GM23338 (cell line): ENCODE data around the gene RNF150. TPM values are rescaled to one million over a fixed set of nuclear protein-coding genes. Genes with fewer than 3 reads are reported as not detected.

Experiments used
- ATAC-seq: fragments of 200-7000 bp; cut with Tn5 transposase; 3 replicates; pipeline ENCODE4 v1.9.1; 2020
- DNase-seq: peaks from one replicate; pipeline ENCODE4 v3.0.0-alpha.2; 2015; ENCODE audit warnings: low spot score
- H2AFZ ChIP-seq: fragments of 200-600 bp; sonication (generic); 2 replicates; pipeline ENCODE4 v1.8.0; 2016; ENCODE audit warnings: antibody characterized with exemption, mild to moderate bottlenecking, moderate library complexity
- H3F3A ChIP-seq: fragments of 200-600 bp; sonication (generic); replicated peaks from 2 replicates; pipeline ENCODE4 v1.8.0; 2017; ENCODE audit warnings: antibody characterized with exemption, mixed run types, low read depth
- H3K27ac ChIP-seq: fragments of 200-600 bp; sonication (generic); 2 replicates; pipeline ENCODE4 v1.6.1; 2016; ENCODE audit warnings: low read depth
- H3K27me3 ChIP-seq: fragments of 200-600 bp; sonication (generic); 2 replicates; pipeline ENCODE4 v1.8.0; 2016; ENCODE audit warnings: mild to moderate bottlenecking, mixed run types, moderate library complexity; ENCODE audit not compliant: insufficient read depth
- H3K36me3 ChIP-seq: fragments of 200-600 bp; sonication (generic); 2 replicates; pipeline ENCODE4 v1.8.0; 2016; ENCODE audit warnings: mild to moderate bottlenecking; ENCODE audit not compliant: insufficient read depth
- H3K4me1 ChIP-seq: fragments of 200-600 bp; sonication (generic); 2 replicates; pipeline ENCODE4 v1.8.0; 2016; ENCODE audit warnings: mild to moderate bottlenecking, moderate library complexity; ENCODE audit not compliant: insufficient read depth
- H3K4me2 ChIP-seq: fragments of 200-600 bp; sonication (generic); 2 replicates; pipeline ENCODE4 v1.7.1; 2017; ENCODE audit warnings: mixed run types
- H3K4me3 ChIP-seq: fragments of 200-600 bp; sonication (generic); 2 replicates; pipeline ENCODE4 v1.6.1; 2016; ENCODE audit warnings: mixed run types
- H3K79me2 ChIP-seq: fragments of 200-600 bp; sonication (generic); replicated peaks from 2 replicates; pipeline ENCODE4 v1.8.0; 2017; ENCODE audit warnings: mild to moderate bottlenecking; ENCODE audit not compliant: insufficient read depth
- H3K9me2 ChIP-seq: fragments of 200-600 bp; sonication (generic); 2 replicates; pipeline ENCODE4 v1.8.0; 2017; ENCODE audit not compliant: insufficient read depth
- H4K20me1 ChIP-seq: fragments of 200-600 bp; sonication (generic); replicated peaks from 2 replicates; pipeline ENCODE4 v1.8.0; 2017; ENCODE audit warnings: mild to moderate bottlenecking; ENCODE audit not compliant: insufficient read depth
- H3K27ac Mint-ChIP-seq: 2 replicates; pipeline ENCODE4 v1.8.0; 2020; ENCODE audit warnings: inconsistent platforms, mild to moderate bottlenecking, moderate library complexity, mixed read lengths
- H3K27me3 Mint-ChIP-seq: 3 replicates; pipeline ENCODE4 v1.8.0; 2022; ENCODE audit warnings: low read depth, mild to moderate bottlenecking, moderate library complexity, mixed read lengths, inconsistent platforms; ENCODE audit not compliant: insufficient read depth, poor library complexity
- H3K36me3 Mint-ChIP-seq: 3 replicates; pipeline ENCODE4 v1.8.0; 2021; ENCODE audit warnings: low read depth, mild to moderate bottlenecking, inconsistent platforms, moderate library complexity, mixed read lengths
- H3K4me1 Mint-ChIP-seq: 3 replicates; pipeline ENCODE4 v1.8.0; 2020; ENCODE audit warnings: mild to moderate bottlenecking, inconsistent platforms, mixed read lengths
- H3K4me3 Mint-ChIP-seq: 3 replicates; pipeline ENCODE4 v1.8.0; 2021; ENCODE audit warnings: moderate library complexity, mild to moderate bottlenecking, inconsistent platforms, mixed read lengths
- H3K9me3 Mint-ChIP-seq: 3 replicates; pipeline ENCODE4 v1.8.0; 2020; ENCODE audit warnings: moderate library complexity, mild to moderate bottlenecking, inconsistent platforms, mixed read lengths
- CREB1 ChIP-seq: fragments of 250-450 bp; sonication (Bioruptor Pico); IDR thresholded peaks from 2 replicates; pipeline ENCODE4 v1.5.0; 2020; ENCODE audit warnings: low read depth, mild to moderate bottlenecking, moderate library complexity
- EZH2 ChIP-seq: fragments of 200-600 bp; sonication (generic); IDR thresholded peaks from one replicate; pipeline ENCODE4 v1.8.0; 2017; ENCODE audit warnings: antibody characterized with exemption, mild to moderate bottlenecking, low read depth; ENCODE audit not compliant: unreplicated experiment
- EZH2phosphoT487 ChIP-seq: fragments of 200-600 bp; sonication (generic); IDR thresholded peaks from one replicate; pipeline ENCODE4 v1.8.1; 2018; ENCODE audit warnings: antibody characterized with exemption; ENCODE audit not compliant: unreplicated experiment
- JUNB ChIP-seq: IDR thresholded peaks from one replicate; pipeline ENCODE4 v1.6.1; 2016; ENCODE audit warnings: antibody characterized with exemption; ENCODE audit not compliant: unreplicated experiment
- NANOG ChIP-seq: IDR thresholded peaks from 2 replicates; pipeline ENCODE4 v1.6.1; 2016; ENCODE audit warnings: antibody characterized with exemption, borderline replicate concordance
- POLR2AphosphoS5 ChIP-seq: IDR thresholded peaks from 2 replicates; pipeline ENCODE4 v1.6.1; 2016; ENCODE audit warnings: antibody characterized with exemption, low read depth
- ZNF114 ChIP-seq: fragments of 250-450 bp; sonication (Bioruptor Pico); IDR thresholded peaks from 2 replicates; pipeline ENCODE4 v1.5.0; 2020; ENCODE audit warnings: mild to moderate bottlenecking, moderate library complexity
- ZNF331 ChIP-seq: fragments of 250-450 bp; sonication (Bioruptor Pico); IDR thresholded peaks from 2 replicates; pipeline ENCODE4 v1.5.0; 2020; ENCODE audit warnings: low read depth, mild to moderate bottlenecking, moderate library complexity
- polyA plus RNA-seq: library from polyadenylated mRNA; unstranded; fragments of >200 nt; fragmentation: Nextera tagmentation; extraction: Ambion mirVana; gene quantifications from 2 replicates; pipeline ENCODE4 v1.2.1, GENCODE V29; 2016
- total RNA-seq: library from RNA; depleted of rRNA; stranded (reverse); fragments of >200 nt; shearing (Covaris generic); gene quantifications from 2 replicates; pipeline ENCODE4 v1.2.3, GENCODE V29; 2014
- TF ChIP-seq, protein P1 (sequence below): IDR thresholded peaks from one replicate; pipeline ENCODE4 v1.6.1; 2018; ENCODE audit warnings: antibody characterized with exemption; ENCODE audit not compliant: unreplicated experiment
- TF ChIP-seq, protein P2 (sequence below): IDR thresholded peaks from 2 replicates; pipeline ENCODE4 v1.6.1; 2016; ENCODE audit warnings: antibody characterized with exemption
- TF ChIP-seq, protein P3 (sequence below): fragments of 250-450 bp; sonication (Bioruptor Pico); IDR thresholded peaks from 2 replicates; pipeline ENCODE4 v1.5.0; 2020; ENCODE audit warnings: mild to moderate bottlenecking, moderate library complexity

RNF150 gene
- total and polyA plus RNA-seq, 2 experiments from 2014 or later: 1.3 to 6.1 TPM

DNA sequence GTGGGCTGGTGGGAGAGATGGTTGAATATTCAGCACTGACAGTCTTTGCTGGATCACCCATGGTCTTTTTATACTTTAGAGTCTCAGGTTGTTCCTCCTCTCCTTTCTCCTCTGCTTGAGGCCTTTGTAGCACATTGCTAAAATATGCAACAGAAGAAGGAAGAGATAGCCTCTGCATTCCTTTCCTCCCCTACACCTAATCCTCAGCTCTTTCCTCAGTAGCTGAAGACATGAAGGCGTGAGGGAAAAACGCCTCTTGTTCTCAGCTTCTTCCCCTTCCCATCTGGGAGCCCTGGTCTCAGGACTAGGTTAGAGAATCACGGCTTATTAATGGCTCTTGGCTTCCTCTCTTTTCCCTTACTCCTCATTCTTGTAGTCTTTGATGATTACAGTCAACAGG is 76.8 kb downstream of the RNF150 start:
- Histone ChIP-seq H3K4me2 (no peak overlapping the region), H3K27ac (no peak overlapping the region), H3K36me3 (no peaks in the 10 kb centered on the region), H3K4me3 (no peak overlapping the region), H3K9me2 (no peaks in the 10 kb centered on the region; the same call in 1 of the 2 replicates), H4K20me1 (no peaks in the 10 kb centered on the region), H3F3A (no peaks in the 10 kb centered on the region), H3K4me1 (no peaks in the 10 kb centered on the region), H3K27me3 (no peaks in the 10 kb centered on the region), H3K79me2 (no peaks in the 10 kb centered on the region), H2AFZ (no peak overlapping the region)
- ATAC-seq (peak; percentile 89), DNase-seq (peak; percentile 34)
- Mint-ChIP-seq H3K27ac (no peak overlapping the region), H3K4me1 (peaks cover 3% of the 10 kb centered on the region; the same call in 2 of the 3 replicates), H3K9me3 (peaks cover 12% of the 10 kb centered on the region), H3K36me3 (peaks cover 7% of the 10 kb centered on the region; the same call in 2 of the 3 replicates), H3K27me3 (no peaks in the 10 kb centered on the region), H3K4me3 (no peak overlapping the region)
- TF ChIP-seq POLR2AphosphoS5 (no peak), CREB1 (no peak), EZH2 (no peak), ZNF331 (CRISPR knock-in tag) (no peak), NANOG (no peak), JUNB (no peak), EZH2phosphoT487 (no peak), ZNF114 (0 out of 2 replicates have a peak, but pooled peaks have one; percentile 17)
- TF ChIP-seq, protein P1, sequence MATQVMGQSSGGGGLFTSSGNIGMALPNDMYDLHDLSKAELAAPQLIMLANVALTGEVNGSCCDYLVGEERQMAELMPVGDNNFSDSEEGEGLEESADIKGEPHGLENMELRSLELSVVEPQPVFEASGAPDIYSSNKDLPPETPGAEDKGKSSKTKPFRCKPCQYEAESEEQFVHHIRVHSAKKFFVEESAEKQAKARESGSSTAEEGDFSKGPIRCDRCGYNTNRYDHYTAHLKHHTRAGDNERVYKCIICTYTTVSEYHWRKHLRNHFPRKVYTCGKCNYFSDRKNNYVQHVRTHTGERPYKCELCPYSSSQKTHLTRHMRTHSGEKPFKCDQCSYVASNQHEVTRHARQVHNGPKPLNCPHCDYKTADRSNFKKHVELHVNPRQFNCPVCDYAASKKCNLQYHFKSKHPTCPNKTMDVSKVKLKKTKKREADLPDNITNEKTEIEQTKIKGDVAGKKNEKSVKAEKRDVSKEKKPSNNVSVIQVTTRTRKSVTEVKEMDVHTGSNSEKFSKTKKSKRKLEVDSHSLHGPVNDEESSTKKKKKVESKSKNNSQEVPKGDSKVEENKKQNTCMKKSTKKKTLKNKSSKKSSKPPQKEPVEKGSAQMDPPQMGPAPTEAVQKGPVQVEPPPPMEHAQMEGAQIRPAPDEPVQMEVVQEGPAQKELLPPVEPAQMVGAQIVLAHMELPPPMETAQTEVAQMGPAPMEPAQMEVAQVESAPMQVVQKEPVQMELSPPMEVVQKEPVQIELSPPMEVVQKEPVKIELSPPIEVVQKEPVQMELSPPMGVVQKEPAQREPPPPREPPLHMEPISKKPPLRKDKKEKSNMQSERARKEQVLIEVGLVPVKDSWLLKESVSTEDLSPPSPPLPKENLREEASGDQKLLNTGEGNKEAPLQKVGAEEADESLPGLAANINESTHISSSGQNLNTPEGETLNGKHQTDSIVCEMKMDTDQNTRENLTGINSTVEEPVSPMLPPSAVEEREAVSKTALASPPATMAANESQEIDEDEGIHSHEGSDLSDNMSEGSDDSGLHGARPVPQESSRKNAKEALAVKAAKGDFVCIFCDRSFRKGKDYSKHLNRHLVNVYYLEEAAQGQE: no peak
- TF ChIP-seq, protein P2, sequence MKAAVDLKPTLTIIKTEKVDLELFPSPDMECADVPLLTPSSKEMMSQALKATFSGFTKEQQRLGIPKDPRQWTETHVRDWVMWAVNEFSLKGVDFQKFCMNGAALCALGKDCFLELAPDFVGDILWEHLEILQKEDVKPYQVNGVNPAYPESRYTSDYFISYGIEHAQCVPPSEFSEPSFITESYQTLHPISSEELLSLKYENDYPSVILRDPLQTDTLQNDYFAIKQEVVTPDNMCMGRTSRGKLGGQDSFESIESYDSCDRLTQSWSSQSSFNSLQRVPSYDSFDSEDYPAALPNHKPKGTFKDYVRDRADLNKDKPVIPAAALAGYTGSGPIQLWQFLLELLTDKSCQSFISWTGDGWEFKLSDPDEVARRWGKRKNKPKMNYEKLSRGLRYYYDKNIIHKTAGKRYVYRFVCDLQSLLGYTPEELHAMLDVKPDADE: no peak
- TF ChIP-seq, protein P3, sequence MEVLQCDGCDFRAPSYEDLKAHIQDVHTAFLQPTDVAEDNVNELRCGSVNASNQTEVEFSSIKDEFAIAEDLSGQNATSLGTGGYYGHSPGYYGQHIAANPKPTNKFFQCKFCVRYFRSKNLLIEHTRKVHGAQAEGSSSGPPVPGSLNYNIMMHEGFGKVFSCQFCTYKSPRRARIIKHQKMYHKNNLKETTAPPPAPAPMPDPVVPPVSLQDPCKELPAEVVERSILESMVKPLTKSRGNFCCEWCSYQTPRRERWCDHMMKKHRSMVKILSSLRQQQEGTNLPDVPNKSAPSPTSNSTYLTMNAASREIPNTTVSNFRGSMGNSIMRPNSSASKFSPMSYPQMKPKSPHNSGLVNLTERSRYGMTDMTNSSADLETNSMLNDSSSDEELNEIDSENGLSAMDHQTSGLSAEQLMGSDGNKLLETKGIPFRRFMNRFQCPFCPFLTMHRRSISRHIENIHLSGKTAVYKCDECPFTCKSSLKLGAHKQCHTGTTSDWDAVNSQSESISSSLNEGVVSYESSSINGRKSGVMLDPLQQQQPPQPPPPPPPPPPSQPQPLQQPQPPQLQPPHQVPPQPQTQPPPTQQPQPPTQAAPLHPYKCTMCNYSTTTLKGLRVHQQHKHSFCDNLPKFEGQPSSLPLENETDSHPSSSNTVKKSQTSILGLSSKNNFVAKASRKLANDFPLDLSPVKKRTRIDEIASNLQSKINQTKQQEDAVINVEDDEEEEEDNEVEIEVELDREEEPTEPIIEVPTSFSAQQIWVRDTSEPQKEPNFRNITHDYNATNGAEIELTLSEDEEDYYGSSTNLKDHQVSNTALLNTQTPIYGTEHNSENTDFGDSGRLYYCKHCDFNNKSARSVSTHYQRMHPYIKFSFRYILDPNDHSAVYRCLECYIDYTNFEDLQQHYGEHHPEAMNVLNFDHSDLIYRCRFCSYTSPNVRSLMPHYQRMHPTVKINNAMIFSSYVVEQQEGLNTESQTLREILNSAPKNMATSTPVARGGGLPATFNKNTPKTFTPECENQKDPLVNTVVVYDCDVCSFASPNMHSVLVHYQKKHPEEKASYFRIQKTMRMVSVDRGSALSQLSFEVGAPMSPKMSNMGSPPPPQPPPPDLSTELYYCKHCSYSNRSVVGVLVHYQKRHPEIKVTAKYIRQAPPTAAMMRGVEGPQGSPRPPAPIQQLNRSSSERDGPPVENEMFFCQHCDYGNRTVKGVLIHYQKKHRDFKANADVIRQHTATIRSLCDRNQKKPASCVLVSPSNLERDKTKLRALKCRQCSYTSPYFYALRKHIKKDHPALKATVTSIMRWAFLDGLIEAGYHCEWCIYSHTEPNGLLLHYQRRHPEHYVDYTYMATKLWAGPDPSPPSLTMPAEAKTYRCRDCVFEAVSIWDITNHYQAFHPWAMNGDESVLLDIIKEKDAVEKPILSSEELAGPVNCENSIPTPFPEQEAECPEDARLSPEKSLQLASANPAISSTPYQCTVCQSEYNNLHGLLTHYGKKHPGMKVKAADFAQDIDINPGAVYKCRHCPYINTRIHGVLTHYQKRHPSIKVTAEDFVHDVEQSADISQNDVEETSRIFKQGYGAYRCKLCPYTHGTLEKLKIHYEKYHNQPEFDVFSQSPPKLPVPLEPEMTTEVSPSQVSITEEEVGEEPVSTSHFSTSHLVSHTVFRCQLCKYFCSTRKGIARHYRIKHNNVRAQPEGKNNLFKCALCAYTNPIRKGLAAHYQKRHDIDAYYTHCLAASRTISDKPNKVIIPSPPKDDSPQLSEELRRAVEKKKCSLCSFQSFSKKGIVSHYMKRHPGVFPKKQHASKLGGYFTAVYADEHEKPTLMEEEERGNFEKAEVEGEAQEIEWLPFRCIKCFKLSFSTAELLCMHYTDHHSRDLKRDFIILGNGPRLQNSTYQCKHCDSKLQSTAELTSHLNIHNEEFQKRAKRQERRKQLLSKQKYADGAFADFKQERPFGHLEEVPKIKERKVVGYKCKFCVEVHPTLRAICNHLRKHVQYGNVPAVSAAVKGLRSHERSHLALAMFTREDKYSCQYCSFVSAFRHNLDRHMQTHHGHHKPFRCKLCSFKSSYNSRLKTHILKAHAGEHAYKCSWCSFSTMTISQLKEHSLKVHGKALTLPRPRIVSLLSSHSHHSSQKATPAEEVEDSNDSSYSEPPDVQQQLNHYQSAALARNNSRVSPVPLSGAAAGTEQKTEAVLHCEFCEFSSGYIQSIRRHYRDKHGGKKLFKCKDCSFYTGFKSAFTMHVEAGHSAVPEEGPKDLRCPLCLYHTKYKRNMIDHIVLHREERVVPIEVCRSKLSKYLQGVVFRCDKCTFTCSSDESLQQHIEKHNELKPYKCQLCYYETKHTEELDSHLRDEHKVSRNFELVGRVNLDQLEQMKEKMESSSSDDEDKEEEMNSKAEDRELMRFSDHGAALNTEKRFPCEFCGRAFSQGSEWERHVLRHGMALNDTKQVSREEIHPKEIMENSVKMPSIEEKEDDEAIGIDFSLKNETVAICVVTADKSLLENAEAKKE (CRISPR knock-in tag): peak; percentile 87
